Measurements from ENCODE around the gene XPO6.

Gene XPO6

GRCh38 chr16:28136751-28137434 is 74.9 kb downstream of the XPO6 start:
- in situ Hi-C loops (cut with HindIII; ENCODE audit: low pct_ligation_motif_present, low sequenced_read_pairs), result no loop called here
- Histone ChIP-seq H3K27me3 (replicated peaks) (no peaks in the 10 kb centered on the region), H3K27ac (no peak overlapping the region), H3K36me3 (replicated peaks) (peaks cover 45% of the 10 kb centered on the region), H3K4me3 (ENCODE audit: low read depth, low read length) (no peak overlapping the region)
- no peak for DNase-seq
- TF ChIP-seq CTCF (IDR thresholded peaks at IDR 0.05; ENCODE audit: low read depth, low read length, missing control alignments), result peak; percentile 26

GRCh38 chr16:28133666-28134065 is 78.1 kb downstream of the XPO6 start:
- no peak overlapping the region for H3K27ac ChIP-seq
- DNase-seq, result no peak
- no peak for TF ChIP-seq CTCF (IDR thresholded peaks at IDR 0.05; ENCODE audit: low read depth, low read length, missing control alignments)
- H3K36me3 ChIP-seq (replicated peaks), result peaks cover 57% of the 10 kb centered on the region
- in situ Hi-C loops (cut with HindIII; ENCODE audit: low pct_ligation_motif_present, low sequenced_read_pairs), result no loop called here
- H3K27me3 ChIP-seq (replicated peaks), result no peaks in the 10 kb centered on the region
- no peak overlapping the region for H3K4me3 ChIP-seq (ENCODE audit: low read depth, low read length)

- H3K27ac ChIP-seq, result no peak overlapping the region
- TF ChIP-seq CTCF (IDR thresholded peaks at IDR 0.05; ENCODE audit: low read depth, low read length, missing control alignments), result no peak
- no peak overlapping the region for H3K4me3 ChIP-seq (ENCODE audit: low read depth, low read length)
- no peaks in the 10 kb centered on the region for H3K27me3 ChIP-seq (replicated peaks)
- in situ Hi-C loops (cut with HindIII; ENCODE audit: low pct_ligation_motif_present, low sequenced_read_pairs), result no loop called here
- peaks cover 71% of the 10 kb centered on the region for H3K36me3 ChIP-seq (replicated peaks)
- DNase-seq, result no peak
These were observed 79.9 kb downstream of the XPO6 start for GRCh38 chr16:28131743-28132393.

GRCh38 chr16:28131181-28131580 is 80.6 kb downstream of the XPO6 start:
- no peak for DNase-seq
- in situ Hi-C loops (cut with HindIII; ENCODE audit: low pct_ligation_motif_present, low sequenced_read_pairs), result no loop called here
- no peak overlapping the region for H3K27ac ChIP-seq
- no peaks in the 10 kb centered on the region for H3K27me3 ChIP-seq (replicated peaks)
- no peak overlapping the region for H3K4me3 ChIP-seq (ENCODE audit: low read depth, low read length)
- no peak for TF ChIP-seq CTCF (IDR thresholded peaks at IDR 0.05; ENCODE audit: low read depth, low read length, missing control alignments)
- H3K36me3 ChIP-seq (replicated peaks), result peaks cover 74% of the 10 kb centered on the region

- in situ Hi-C loops (cut with HindIII; ENCODE audit: low pct_ligation_motif_present, low sequenced_read_pairs), result no loop called here
- DNase-seq, result no peak
- no peak for TF ChIP-seq CTCF (IDR thresholded peaks at IDR 0.05; ENCODE audit: low read depth, low read length, missing control alignments)
- no peak overlapping the region for H3K4me3 ChIP-seq (ENCODE audit: low read depth, low read length)
- H3K27me3 ChIP-seq (replicated peaks), result no peaks in the 10 kb centered on the region
- no peak overlapping the region for H3K27ac ChIP-seq
- peaks cover 82% of the 10 kb centered on the region for H3K36me3 ChIP-seq (replicated peaks)
These were observed 81.4 kb downstream of the XPO6 start for GRCh38 chr16:28130099-28131088.

Data from brain microvascular endothelial cell (primary cell).